Activated B cell treated with CpG ODN at 0.5 μM for 24 hours (primary cell): Measurements from ENCODE around the gene CAMTA1. TPM values are rescaled to one million over a fixed set of nuclear protein-coding genes. Genes with fewer than 3 reads are reported as not detected.

Experiments used
- ATAC-seq: fragments of 200-7000 bp; cut with Tn5 transposase; one replicate; pipeline ENCODE4 v1.10.0; 2021; ENCODE audit warnings: low read depth, mild to moderate bottlenecking, moderate library complexity
- CTCF ChIA-PET: fragments of 350-600 bp; sonication (Branson Sonifier 250); formaldehyde crosslinking; loops from one replicate; lab custom pipeline; 2021; ENCODE audit warnings: antibody characterized with exemption; lab: Charles Lee
- POLR2A ChIA-PET: fragments of 350-600 bp; sonication (Branson Sonifier 250); formaldehyde crosslinking; loops from one replicate; lab custom pipeline; 2021; ENCODE audit warnings: antibody characterized with exemption; lab: Charles Lee
- DNase-seq: peaks from one replicate; pipeline ENCODE4 v3.0.0; 2022
- H3K27ac Mint-ChIP-seq: one replicate; pipeline ENCODE4 v1.8.0; 2020; ENCODE audit warnings: mixed read lengths
- H3K27me3 Mint-ChIP-seq: one replicate; pipeline ENCODE4 v1.8.0; 2021; ENCODE audit warnings: mixed read lengths
- H3K36me3 Mint-ChIP-seq: one replicate; pipeline ENCODE4 v1.8.0; 2021; ENCODE audit warnings: low read depth, mixed read lengths
- H3K4me1 Mint-ChIP-seq: one replicate; pipeline ENCODE4 v1.8.0; 2021; ENCODE audit warnings: mixed read lengths
- H3K4me3 Mint-ChIP-seq: one replicate; pipeline ENCODE4 v1.8.0; 2020; ENCODE audit warnings: mild to moderate bottlenecking, mixed read lengths
- H3K9me3 Mint-ChIP-seq: one replicate; pipeline ENCODE4 v1.8.0; 2020; ENCODE audit warnings: mixed read lengths
- intact Hi-C: fragments of 100-400 bp; cut with micrococcal nuclease; formaldehyde crosslinking; loops from one replicate; pipeline ENCODE4 v1.15.1; 2024
- total RNA-seq: library from RNA; stranded (reverse); gene quantifications from 2 replicates; pipeline ENCODE4 v1.2.3, GENCODE V29; 2022
- TF ChIP-seq, protein P1 (sequence below): fragments of 200-600 bp; IDR thresholded peaks from one replicate; pipeline ENCODE4 v1.8.0; 2022; ENCODE audit warnings: antibody characterized with exemption, mild to moderate bottlenecking

Gene CAMTA1
- total RNA-seq, 1 donor from 2014 or later = 49.8 TPM

DNA sequence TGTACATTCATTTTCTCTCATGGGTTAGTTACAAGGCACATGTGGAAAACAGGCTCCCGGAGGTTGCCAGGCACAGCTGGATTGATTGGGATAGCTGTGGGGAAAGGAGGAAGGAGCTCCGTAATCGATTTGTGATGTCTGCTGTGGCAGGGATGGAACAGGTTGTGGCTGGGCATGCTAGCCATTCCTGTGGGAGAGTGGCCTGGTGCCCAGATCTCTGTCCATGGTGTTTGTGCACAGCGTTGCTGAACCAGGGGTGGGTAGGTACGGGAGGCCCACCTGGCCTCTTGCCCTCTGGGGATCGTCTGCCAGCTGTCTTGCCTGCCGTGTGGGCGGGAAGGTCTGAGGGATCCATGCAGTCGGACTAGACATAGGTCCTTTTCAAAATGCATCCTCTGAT lies 683.0 kb downstream of the CAMTA1 start:
- Mint-ChIP-seq H3K4me3 (no peak overlapping the region), H3K9me3 (no peaks in the 10 kb centered on the region), H3K27ac (no peak overlapping the region), H3K36me3 (no peaks in the 10 kb centered on the region), H3K27me3 (no peaks in the 10 kb centered on the region), H3K4me1 (no peaks in the 10 kb centered on the region)
- intact Hi-C loops = no loop called here
- no peak for DNase-seq
- ChIA-PET CTCF (no interaction called here), POLR2A (no interaction called here)
- no peak for ATAC-seq
- TF ChIP-seq, protein P1, sequence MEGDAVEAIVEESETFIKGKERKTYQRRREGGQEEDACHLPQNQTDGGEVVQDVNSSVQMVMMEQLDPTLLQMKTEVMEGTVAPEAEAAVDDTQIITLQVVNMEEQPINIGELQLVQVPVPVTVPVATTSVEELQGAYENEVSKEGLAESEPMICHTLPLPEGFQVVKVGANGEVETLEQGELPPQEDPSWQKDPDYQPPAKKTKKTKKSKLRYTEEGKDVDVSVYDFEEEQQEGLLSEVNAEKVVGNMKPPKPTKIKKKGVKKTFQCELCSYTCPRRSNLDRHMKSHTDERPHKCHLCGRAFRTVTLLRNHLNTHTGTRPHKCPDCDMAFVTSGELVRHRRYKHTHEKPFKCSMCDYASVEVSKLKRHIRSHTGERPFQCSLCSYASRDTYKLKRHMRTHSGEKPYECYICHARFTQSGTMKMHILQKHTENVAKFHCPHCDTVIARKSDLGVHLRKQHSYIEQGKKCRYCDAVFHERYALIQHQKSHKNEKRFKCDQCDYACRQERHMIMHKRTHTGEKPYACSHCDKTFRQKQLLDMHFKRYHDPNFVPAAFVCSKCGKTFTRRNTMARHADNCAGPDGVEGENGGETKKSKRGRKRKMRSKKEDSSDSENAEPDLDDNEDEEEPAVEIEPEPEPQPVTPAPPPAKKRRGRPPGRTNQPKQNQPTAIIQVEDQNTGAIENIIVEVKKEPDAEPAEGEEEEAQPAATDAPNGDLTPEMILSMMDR = no peak

DNA sequence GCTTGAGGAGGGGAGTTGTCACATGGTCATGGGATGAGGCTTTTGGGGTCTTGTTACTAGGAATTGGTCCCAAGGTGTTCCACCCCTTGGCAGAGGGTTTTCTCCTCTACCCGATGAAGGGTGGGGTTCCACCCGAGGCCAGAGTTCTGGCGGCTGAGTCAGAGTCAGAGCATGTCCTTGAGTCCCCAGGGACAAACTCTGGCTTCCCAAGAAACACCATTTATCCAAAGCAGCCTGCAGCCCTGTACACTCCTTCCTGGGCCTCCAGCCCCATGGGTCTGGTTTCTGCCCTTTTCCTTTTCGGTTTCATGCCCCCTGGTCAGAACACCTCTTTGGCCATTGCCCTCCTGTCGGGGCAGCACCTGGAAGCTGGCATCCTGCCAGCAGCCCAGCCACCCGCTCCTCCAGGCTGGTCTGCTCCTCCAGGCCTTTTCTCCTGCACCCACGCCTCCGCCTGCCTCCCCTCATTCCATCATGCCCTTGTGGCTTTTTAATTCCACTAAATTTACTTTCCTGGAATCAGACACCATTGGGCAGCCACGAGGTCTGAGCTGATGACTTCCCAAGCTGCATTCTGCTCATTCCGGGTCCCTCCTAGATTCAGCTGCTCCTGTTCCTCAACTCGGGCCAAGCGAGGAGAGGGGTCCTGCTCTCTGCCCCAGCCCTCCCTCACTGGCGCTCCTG lies 684.1 kb downstream of the CAMTA1 start:
- ATAC-seq (no peak), DNase-seq (no peak)
- CTCF ChIA-PET = no interaction called here
- Mint-ChIP-seq H3K9me3 (no peaks in the 10 kb centered on the region), H3K36me3 (no peaks in the 10 kb centered on the region), H3K4me3 (no peak overlapping the region), H3K27ac (no peak overlapping the region), H3K27me3 (no peaks in the 10 kb centered on the region), H3K4me1 (no peaks in the 10 kb centered on the region)
- TF ChIP-seq, protein P1 = no peak
- intact Hi-C loops = no loop called here
- POLR2A ChIA-PET = no interaction called here

DNA sequence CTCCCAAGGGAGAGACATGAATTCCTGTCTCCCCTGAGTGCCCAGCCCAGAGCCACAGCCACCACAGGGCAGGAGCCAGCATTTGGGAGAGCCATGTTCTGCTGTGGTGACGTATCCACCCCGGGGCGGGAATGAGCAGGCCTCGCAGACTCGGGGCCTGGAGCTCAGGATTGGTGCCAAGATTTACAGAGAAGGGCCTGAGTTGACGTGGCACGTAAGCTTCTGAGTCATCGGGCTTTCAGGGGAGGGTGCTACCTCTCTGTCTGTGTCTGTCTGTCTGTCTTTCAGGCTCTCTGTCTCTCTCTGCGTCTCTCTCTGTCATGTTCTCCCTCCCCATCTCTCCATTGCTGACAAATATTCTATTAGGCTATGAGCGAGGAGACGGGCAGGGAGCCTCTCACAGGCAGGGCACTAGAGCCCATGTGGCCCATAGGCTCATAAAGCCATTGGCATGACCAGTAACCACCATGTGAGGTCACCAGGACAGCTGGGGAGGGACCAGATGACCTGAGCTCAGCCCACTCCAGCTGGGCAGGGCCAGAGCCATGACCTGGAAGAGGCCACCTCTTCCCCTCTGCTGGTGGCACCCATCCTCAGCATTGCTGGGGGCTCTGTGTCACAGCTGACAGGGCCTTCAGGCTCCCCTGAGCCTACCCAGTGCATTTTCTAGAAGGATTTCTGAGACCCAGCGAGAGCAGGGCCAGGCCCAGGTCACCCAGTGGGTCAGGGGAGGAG lies 685.8 kb downstream of the CAMTA1 start:
- Mint-ChIP-seq H3K27ac (no peak overlapping the region), H3K4me1 (no peaks in the 10 kb centered on the region), H3K27me3 (peaks cover 2% of the 10 kb centered on the region), H3K4me3 (no peak overlapping the region), H3K36me3 (no peaks in the 10 kb centered on the region), H3K9me3 (no peaks in the 10 kb centered on the region)
- ChIA-PET CTCF (no interaction called here), POLR2A (no interaction called here)
- ATAC-seq = no peak
- DNase-seq = no peak
- TF ChIP-seq, protein P1 = no peak
- intact Hi-C loops = no loop called here

DNA sequence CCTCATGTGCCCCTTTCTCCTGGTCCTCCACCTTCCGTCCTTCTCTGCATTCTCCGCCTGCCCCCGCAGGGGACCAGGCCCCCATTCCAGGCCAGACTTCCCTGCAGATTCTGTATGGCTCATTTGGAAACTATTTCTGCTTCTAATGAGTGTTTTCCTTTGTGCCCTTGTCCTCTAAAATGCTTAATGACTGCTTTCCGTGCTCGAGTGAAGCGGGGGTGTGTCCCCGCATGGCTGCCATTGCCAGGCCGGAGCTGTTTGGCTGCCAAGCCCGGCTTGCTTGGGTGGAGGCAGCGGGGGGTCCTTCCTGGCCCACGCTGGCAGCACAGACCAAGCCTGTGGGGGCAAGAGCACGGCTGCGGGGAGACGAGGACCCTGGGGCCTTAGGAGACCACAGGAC lies 686.6 kb downstream of the CAMTA1 start:
- TF ChIP-seq, protein P1 = no peak
- Mint-ChIP-seq H3K27me3 (peaks cover 2% of the 10 kb centered on the region), H3K27ac (no peak overlapping the region)

More for the DNA sequence above, 686.6 kb downstream of the CAMTA1 start:
- Mint-ChIP-seq H3K4me3 (no peak overlapping the region), H3K36me3 (no peaks in the 10 kb centered on the region), H3K4me1 (no peaks in the 10 kb centered on the region), H3K9me3 (no peaks in the 10 kb centered on the region)
- no peak for DNase-seq
- ATAC-seq = no peak
- POLR2A ChIA-PET = no interaction called here
- intact Hi-C loops = no loop called here
- CTCF ChIA-PET = no interaction called here
